GM19455 (cell line): ENCODE results near the gene AGRN.

Experiments
- ATAC-seq: cut with Tn5 transposase; IDR thresholded peaks from one replicate; pipeline ENCODE4 v1.9.1; 2021; ENCODE audit not compliant: unreplicated experiment

Gene AGRN

GRCh38 chr1:1034439-1034781 lies 14.5 kb downstream of the AGRN start:
- no peak for ATAC-seq

GRCh38 chr1:1035291-1035943 lies 15.5 kb downstream of the AGRN start:
- ATAC-seq: no peak

- no peak for ATAC-seq
These were observed 17.7 kb downstream of the AGRN start for GRCh38 chr1:1037366-1038327.

- ATAC-seq: peak; percentile 56
These were observed 18.8 kb downstream of the AGRN start for GRCh38 chr1:1038694-1039093.

DNA sequence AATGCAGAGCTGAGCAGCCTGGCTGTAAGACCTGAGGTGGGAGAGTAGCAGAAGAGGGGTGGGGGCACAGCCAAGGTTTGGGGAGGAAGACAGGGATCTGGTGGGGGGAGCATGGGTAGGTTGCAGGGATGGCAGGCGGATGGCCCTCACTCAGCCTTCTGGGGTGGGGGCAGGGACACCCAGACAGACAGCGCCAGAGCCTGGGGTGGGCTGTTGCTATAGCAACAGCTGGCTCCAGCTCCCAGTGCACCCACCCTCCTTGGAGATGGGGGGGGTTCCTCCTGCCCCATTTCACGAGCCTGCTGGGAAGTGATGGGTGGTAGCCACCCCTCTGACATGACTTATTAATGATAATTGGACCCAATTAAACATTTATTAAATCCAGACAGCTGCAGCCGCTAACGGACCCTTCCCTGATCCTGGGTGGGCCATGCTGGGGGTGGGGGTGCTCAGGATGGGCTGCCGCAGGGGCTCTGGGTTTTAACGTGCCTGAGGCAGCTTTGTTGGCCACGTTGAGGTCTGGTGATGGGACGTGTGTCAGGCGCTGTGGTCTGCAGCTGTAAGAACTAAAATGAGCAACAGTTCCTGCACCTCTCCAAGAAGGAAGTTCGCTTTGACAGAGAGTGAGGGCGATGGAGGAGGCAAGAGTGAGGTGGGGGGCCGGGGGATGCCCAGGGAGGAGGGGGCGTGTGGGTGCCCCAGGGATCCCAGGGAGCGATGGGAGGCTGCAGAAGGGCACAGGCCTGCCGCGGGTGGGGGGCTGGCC lies 19.4 kb downstream of the AGRN start:
- ATAC-seq: no peak

DNA sequence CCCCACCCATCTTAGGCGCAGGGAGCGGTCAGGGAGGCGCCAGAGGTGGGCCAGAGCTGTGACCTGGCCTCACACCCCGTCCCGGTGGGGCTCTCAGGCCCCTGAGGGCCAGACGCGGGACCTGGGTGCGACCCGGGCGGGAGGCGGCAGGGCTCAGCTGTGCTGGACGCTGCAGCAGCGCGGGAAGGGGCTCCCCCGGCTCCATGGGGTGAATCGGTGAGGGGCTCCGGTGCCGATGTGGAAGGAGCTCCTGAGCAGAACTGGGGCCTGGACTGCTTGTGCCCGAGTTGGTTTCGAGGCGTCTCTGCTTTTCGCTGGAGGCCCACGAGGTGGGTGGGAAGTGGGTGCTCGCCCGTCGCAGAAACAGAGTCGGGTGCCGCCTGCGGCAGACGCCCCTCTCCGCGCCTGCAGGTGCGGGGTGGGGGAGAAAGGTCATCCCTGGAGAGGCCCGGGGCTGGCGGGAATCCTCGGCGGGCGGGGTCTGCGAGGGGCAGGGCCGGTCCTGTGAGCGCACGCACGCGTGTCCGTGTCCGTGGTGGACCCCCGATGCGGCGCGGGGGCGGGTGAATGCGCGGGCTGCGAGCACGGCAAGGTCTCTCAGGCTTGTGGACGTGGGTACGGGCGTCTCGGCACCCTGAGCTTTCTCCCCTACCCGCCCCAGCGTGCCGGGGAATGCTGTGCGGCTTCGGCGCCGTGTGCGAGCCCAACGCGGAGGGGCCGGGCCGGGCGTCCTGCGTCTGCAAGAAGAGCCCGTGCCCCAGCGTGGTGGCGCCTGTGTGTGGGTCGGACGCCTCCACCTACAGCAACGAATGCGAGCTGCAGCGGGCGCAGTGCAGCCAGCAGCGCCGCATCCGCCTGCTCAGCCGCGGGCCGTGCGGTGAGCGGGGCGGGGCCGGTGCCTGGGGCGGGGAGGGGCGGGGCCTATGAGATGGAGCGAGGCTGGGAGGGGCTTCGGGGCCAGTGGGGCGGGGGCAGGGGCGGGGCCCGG lies 20.4 kb downstream of the AGRN start:
- ATAC-seq: no peak

GRCh38 chr1:1041092-1041523 lies 21.2 kb downstream of the AGRN start:
- ATAC-seq: no peak

DNA sequence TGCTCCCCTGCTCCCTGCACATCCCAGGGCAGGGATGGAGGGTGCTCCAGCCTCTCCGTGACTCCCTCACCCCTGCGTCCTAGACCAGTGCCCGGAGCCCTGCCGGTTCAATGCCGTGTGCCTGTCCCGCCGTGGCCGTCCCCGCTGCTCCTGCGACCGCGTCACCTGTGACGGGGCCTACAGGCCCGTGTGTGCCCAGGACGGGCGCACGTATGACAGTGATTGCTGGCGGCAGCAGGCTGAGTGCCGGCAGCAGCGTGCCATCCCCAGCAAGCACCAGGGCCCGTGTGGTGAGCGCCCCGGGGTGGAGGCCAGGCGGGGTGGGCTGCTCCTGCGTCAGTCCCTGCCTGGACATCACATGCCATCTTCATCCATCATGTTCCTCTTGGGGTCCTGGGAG lies 22.0 kb downstream of the AGRN start:
- ATAC-seq: no peak

- ATAC-seq: no peak
These were observed 22.9 kb downstream of the AGRN start for GRCh38 chr1:1042835-1043234.

DNA sequence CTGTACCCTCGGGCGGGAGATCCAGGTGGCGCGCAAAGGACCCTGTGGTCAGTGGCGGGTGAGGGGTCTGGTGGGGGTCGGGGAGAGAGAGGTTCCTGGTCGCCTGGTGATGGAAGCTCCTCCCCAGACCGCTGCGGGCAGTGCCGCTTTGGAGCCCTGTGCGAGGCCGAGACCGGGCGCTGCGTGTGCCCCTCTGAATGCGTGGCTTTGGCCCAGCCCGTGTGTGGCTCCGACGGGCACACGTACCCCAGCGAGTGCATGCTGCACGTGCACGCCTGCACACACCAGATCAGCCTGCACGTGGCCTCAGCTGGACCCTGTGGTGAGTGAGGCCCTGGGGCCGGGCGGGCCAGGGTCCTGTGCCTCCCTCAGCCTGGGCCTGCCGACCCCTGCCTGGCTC lies 23.5 kb downstream of the AGRN start:
- no peak for ATAC-seq

DNA sequence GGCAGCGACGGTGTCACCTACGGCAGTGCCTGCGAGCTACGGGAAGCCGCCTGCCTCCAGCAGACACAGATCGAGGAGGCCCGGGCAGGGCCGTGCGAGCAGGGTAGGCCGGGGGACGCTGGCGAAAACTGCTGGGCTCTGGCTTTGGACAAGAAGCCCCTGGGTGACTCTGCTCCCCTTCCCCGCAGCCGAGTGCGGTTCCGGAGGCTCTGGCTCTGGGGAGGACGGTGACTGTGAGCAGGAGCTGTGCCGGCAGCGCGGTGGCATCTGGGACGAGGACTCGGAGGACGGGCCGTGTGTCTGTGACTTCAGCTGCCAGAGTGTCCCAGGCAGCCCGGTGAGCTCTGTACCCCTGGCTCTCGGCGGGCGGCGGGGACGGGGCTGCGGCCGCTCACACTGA lies 24.0 kb downstream of the AGRN start:
- no peak for ATAC-seq

DNA sequence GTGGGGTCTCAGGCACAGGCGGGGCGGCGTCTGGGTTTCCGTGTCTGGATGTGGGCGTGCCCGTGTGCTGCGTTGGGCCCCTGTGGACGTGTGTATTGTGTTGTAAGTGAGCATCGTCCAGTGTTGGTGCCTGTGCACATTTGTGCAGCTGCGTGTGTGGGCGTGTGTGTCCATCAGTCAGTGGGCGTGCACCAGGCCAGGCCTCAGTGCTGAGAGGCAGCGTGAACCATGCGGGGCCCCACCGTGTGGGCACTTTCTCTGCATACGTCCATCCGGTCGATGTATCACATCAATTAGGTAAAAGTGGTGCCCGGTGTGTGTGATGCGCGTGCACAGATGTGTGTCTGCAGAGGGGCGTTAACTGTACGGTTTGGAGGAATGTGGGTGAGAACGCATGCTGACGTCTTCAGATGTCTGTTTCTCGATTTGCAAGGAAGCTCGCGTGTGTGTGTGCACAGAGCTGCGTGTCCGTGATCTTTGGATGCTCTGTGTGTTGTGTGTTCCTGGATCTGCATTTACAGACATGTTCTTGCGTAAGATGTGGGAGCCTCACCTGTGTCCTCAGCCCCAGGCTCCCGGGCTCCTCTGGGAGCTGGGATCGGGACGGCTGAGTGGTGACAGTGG lies 24.6 kb downstream of the AGRN start:
- no peak for ATAC-seq

- ATAC-seq: no peak
These were observed 25.2 kb downstream of the AGRN start for GRCh38 chr1:1045129-1045528.

DNA sequence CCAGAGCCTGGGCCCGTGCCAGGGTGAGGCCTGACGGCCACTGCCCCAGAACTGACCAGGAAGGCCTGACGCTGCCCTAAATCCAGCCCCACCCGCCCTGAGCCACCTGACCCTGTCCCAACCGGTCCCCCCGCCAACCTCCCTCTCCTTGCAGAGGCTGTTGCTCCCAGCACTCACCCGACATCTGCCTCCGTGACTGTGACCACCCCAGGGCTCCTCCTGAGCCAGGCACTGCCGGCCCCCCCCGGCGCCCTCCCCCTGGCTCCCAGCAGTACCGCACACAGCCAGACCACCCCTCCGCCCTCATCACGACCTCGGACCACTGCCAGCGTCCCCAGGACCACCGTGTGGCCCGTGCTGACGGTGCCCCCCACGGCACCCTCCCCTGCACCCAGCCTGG lies 26.3 kb downstream of the AGRN start:
- ATAC-seq: no peak

- no peak for ATAC-seq
These were observed 26.8 kb downstream of the AGRN start for GRCh38 chr1:1046767-1047166.

DNA sequence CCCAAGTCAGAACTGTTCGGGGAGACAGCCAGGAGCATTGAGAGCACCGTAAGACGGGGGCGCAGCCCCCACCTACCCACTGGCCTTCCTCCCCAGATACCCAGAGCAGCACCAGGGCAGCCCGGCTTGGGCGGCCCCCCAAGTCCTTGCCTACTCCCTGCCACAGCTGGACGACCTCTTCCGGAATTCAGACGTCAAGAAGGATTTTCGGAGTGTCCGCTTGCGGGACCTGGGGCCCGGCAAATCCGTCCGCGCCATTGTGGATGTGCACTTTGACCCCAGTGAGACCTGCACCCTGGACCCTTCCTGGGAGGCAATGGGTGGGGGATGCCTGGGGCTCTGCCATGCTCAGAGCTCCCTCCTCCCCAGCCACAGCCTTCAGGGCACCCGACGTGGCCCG lies 27.5 kb downstream of the AGRN start:
- no peak for ATAC-seq

GRCh38 chr1:1047963-1048362 lies 28.0 kb downstream of the AGRN start:
- ATAC-seq: no peak

DNA sequence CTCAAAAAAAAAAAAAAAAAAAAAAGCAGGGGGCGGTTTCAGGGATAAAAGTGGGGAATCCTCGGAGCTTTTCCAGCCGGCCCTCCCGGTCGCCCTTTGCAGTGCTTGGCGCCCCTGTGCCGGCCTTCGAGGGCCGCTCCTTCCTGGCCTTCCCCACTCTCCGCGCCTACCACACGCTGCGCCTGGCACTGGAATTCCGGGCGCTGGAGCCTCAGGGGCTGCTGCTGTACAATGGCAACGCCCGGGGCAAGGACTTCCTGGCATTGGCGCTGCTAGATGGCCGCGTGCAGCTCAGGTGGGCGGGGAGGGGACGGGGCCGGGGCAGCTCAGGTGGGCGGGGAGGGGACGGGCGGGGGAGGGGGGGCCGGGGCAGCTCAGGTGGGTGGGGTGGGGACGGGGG lies 28.8 kb downstream of the AGRN start:
- ATAC-seq: no peak

- ATAC-seq: no peak
These were observed 29.6 kb downstream of the AGRN start for GRCh38 chr1:1049318-1050165.
